ENCODE measurements around the gene BOK.

Gene BOK

DNA sequence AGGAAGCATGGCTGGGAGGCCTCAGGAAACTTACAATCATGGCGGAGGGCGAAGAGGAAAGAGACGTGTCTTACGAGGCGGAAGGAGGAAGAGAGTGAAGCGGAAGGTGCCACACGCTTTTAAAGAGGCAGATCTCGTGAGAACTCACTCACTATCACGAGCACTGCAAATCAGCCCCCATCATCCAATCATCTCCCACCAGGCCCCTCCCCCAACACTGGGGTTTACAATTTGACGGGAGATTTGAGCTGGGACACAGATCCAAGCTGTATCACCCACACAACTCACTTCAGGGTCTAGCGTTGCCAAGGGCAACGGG is 5.1 kb upstream of the BOK start:
- H3K4me1 Mint-ChIP-seq: peaks cover 13% of the 10 kb centered on the region
- H3K27ac Mint-ChIP-seq: no peak overlapping the region
- peaks cover 45% of the 10 kb centered on the region for H3K27me3 Mint-ChIP-seq (ENCODE audit: low read depth, poor library complexity)
- no peak for DNase-seq
- H3K36me3 Mint-ChIP-seq (ENCODE audit: low read depth): peaks cover 5% of the 10 kb centered on the region
- peaks cover 25% of the 10 kb centered on the region for H3K9me3 Mint-ChIP-seq
- no peak overlapping the region for H3K4me3 Mint-ChIP-seq
- TF ChIP-seq, protein P1, sequence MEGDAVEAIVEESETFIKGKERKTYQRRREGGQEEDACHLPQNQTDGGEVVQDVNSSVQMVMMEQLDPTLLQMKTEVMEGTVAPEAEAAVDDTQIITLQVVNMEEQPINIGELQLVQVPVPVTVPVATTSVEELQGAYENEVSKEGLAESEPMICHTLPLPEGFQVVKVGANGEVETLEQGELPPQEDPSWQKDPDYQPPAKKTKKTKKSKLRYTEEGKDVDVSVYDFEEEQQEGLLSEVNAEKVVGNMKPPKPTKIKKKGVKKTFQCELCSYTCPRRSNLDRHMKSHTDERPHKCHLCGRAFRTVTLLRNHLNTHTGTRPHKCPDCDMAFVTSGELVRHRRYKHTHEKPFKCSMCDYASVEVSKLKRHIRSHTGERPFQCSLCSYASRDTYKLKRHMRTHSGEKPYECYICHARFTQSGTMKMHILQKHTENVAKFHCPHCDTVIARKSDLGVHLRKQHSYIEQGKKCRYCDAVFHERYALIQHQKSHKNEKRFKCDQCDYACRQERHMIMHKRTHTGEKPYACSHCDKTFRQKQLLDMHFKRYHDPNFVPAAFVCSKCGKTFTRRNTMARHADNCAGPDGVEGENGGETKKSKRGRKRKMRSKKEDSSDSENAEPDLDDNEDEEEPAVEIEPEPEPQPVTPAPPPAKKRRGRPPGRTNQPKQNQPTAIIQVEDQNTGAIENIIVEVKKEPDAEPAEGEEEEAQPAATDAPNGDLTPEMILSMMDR (IDR thresholded peaks at IDR 0.05): no peak

DNA sequence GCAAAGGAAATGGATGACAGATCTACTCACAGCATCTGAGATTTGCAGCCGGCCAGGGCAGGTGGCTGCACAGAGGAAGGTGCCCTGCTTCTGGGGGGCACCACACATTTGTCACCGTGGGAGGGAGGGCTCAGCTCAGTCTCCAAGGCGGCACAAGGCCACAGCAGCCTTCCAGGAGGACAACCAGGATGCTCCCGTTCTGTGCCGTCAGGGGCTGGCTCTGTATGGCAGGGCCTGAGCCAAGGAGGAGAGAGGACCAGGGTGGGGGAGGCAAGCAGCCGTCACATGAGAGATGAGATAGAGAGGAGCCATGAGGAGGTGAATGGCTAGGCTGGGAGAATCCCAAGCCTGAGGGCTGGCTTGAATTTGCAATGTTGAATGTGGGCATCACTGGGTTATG is 4.6 kb upstream of the BOK start:
- Mint-ChIP-seq H3K36me3 (ENCODE audit: low read depth) (peaks cover 5% of the 10 kb centered on the region), H3K27ac (no peak overlapping the region), H3K27me3 (ENCODE audit: low read depth, poor library complexity) (peaks cover 45% of the 10 kb centered on the region), H3K4me3 (no peak overlapping the region), H3K9me3 (peaks cover 25% of the 10 kb centered on the region), H3K4me1 (peaks cover 13% of the 10 kb centered on the region)
- DNase-seq: no peak
- TF ChIP-seq, protein P1 (IDR thresholded peaks at IDR 0.05): no peak

DNA sequence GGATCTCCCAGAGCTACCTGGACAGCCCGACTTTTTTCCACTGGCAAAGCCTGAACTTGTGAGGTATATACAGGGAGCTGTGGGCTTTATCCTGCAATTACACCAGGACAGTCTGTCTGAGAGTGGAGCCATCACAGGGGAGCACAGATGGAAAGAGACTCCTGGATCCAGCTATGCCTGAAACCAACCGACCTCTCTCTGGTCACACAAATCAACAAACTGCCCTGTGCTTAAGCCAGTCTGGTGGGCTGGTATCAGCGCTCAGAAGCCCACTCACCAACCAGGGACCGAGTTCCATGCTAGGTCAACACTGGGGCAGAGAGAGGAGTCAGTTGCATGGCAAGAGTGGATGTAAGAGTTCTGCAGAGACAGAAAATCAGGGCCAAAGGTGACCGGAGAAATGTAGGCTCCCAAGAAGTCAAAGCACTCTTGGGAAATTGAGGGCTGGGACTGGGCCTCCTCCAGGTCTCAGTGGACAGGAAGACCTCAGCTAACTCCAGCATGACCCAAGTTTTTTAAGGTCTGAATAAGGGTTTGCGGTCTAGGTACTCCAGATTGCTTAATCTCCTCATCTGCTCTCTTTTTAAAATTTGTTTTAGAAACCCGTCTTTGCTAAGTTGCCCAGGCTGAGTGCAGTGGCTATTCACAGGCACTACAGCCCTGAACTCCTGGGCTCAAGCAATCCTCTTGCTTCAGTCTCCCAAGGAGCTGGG is 3.8 kb upstream of the BOK start:
- H3K36me3 Mint-ChIP-seq (ENCODE audit: low read depth): peaks cover 5% of the 10 kb centered on the region
- TF ChIP-seq, protein P1 (IDR thresholded peaks at IDR 0.05): no peak
- H3K27ac Mint-ChIP-seq: no peak overlapping the region
- no peak for DNase-seq
- peaks cover 14% of the 10 kb centered on the region for H3K4me1 Mint-ChIP-seq
- peaks cover 25% of the 10 kb centered on the region for H3K9me3 Mint-ChIP-seq
- H3K27me3 Mint-ChIP-seq (ENCODE audit: low read depth, poor library complexity): peaks cover 47% of the 10 kb centered on the region
- H3K4me3 Mint-ChIP-seq: no peak overlapping the region

DNA sequence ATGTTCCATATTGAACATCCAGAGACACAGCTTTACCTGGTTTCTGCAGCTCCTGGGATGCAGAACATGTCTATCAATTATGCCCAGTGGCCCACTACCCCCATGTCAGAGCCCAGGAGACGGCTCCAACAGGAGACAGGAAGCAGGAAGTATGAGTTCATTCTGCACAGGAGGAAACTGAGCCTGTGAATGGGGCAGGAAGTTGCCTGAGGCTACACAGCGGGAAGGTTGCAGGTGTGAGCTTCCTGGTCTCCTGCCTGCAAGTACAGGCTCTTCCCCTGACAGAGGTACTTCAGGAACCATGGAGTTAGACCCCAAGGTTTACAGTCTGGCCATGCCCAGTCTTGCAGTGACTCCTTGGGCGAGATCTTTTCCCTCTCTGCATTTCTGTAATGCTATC is 2.8 kb upstream of the BOK start:
- Mint-ChIP-seq H3K9me3 (peaks cover 25% of the 10 kb centered on the region), H3K36me3 (ENCODE audit: low read depth) (peaks cover 5% of the 10 kb centered on the region), H3K27me3 (ENCODE audit: low read depth, poor library complexity) (peaks cover 56% of the 10 kb centered on the region), H3K4me3 (no peak overlapping the region), H3K27ac (no peak overlapping the region), H3K4me1 (peaks cover 21% of the 10 kb centered on the region)
- TF ChIP-seq, protein P1 (IDR thresholded peaks at IDR 0.05): no peak
- DNase-seq: no peak

DNA sequence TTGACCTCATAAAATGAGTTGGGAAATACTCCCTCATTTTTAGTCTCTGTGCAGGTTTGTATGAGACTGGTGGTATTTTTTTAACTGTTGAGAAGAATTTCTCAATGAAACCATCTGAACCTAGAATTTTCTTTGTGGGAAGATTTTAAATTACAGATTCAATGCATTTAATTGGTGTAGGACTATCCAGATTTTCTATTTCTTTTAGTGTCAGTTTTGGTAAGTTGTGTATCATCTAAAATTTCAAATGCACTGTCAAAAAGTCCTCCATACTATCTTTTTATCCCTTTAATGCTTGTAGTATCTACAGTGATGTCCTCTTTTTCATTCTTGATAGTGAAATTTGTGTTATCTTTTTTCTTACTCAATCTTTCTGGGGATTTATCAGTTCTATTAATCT is 1.8 kb upstream of the BOK start:
- TF ChIP-seq, protein P1 (IDR thresholded peaks at IDR 0.05): no peak
- no peak overlapping the region for H3K27ac Mint-ChIP-seq
- H3K27me3 Mint-ChIP-seq (ENCODE audit: low read depth, poor library complexity): peaks cover 52% of the 10 kb centered on the region
- DNase-seq: no peak
- H3K4me3 Mint-ChIP-seq: no peak overlapping the region
- peaks cover 17% of the 10 kb centered on the region for H3K4me1 Mint-ChIP-seq
- peaks cover 5% of the 10 kb centered on the region for H3K36me3 Mint-ChIP-seq (ENCODE audit: low read depth)
- peaks cover 25% of the 10 kb centered on the region for H3K9me3 Mint-ChIP-seq
